SU-DHL-6 (cell line): ENCODE data around the gene BTBD9.

ENCODE experiments used
- H2AFZ ChIP-seq: fragments of 200-600 bp; sonication (generic); 2 replicates; pipeline ENCODE4 v1.6.1; 2014; ENCODE audit warnings: low read depth, mild to moderate bottlenecking, moderate library complexity, mixed read lengths, antibody characterized with exemption, low read length; ENCODE audit not compliant: severe bottlenecking
- H3F3A ChIP-seq: fragments of 200-600 bp; shearing (Covaris generic); 2 replicates; pipeline ENCODE4 v1.6.0; 2016; ENCODE audit warnings: antibody characterized with exemption, mild to moderate bottlenecking; ENCODE audit not compliant: insufficient read depth
- H3K27ac ChIP-seq: fragments of 200-600 bp; sonication (generic); 2 replicates; pipeline ENCODE4 v1.5.1; 2016; ENCODE audit warnings: low read depth, mild to moderate bottlenecking, low read length, moderate library complexity, mixed read lengths
- H3K27me3 ChIP-seq: fragments of 200-600 bp; sonication (generic), shearing (Covaris generic); 2 replicates; pipeline ENCODE4 v1.6.0; 2014; ENCODE audit warnings: mild to moderate bottlenecking, low read length
- H3K36me3 ChIP-seq: fragments of 200-600 bp; sonication (generic); 2 replicates; pipeline ENCODE4 v1.6.1; 2014; ENCODE audit warnings: mild to moderate bottlenecking, low read length, mixed read lengths
- H3K4me2 ChIP-seq: fragments of 300-600, 200-600 bp; shearing (Covaris generic), sonication (generic); 2 replicates; pipeline ENCODE4 v1.6.0; 2014; ENCODE audit warnings: low read length, low read depth, mild to moderate bottlenecking; ENCODE audit not compliant: poor library complexity, severe bottlenecking
- H3K4me3 ChIP-seq: fragments of 200-600 bp; sonication (generic); 2 replicates; pipeline ENCODE4 v1.5.1; 2014; ENCODE audit warnings: antibody characterized with exemption, low read length, mild to moderate bottlenecking, mixed read lengths; ENCODE audit not compliant: insufficient read depth, poor library complexity, severe bottlenecking
- H3K79me2 ChIP-seq: fragments of 200-600 bp; sonication (generic); 2 replicates; pipeline ENCODE4 v1.6.1; 2014; ENCODE audit warnings: mild to moderate bottlenecking, low read length, moderate library complexity; ENCODE audit not compliant: insufficient read depth
- H3K9ac ChIP-seq: fragments of 200-600 bp; sonication (generic); 2 replicates; pipeline ENCODE4 v1.7.0; 2014; ENCODE audit warnings: mild to moderate bottlenecking, low read length
- H3K9me2 ChIP-seq: fragments of 200-600 bp; sonication (generic); replicated peaks from 2 replicates; pipeline ENCODE4 v1.6.1; 2014; ENCODE audit warnings: low read length; ENCODE audit not compliant: insufficient read depth
- H3K9me3 ChIP-seq: fragments of 200-600 bp; sonication (generic); 2 replicates; pipeline ENCODE4 v1.6.1; 2014; ENCODE audit warnings: low read length, mixed read lengths; ENCODE audit not compliant: insufficient read depth
- H4K20me1 ChIP-seq: fragments of 200-600 bp; sonication (generic); 2 replicates; pipeline ENCODE4 v1.6.1; 2014; ENCODE audit warnings: low read depth, mild to moderate bottlenecking, antibody characterized with exemption, low read length, moderate library complexity, mixed read lengths
- EZH2phosphoT487 ChIP-seq: fragments of 200-600 bp; sonication (generic), shearing (Covaris generic); conservative IDR thresholded peaks from 2 replicates; pipeline ENCODE4 v1.6.1; 2018; ENCODE audit warnings: mild to moderate bottlenecking, antibody characterized with exemption, low read length, moderate library complexity, mixed read lengths
- TF ChIP-seq, protein P1 (sequence below): fragments of 200-600 bp; sonication (generic); IDR thresholded peaks from one replicate; pipeline ENCODE4 v1.5.1; 2017; ENCODE audit warnings: antibody characterized with exemption, mild to moderate bottlenecking, low read length, moderate library complexity; ENCODE audit not compliant: insufficient read depth, poor library complexity, severe bottlenecking

BTBD9 gene

DNA sequence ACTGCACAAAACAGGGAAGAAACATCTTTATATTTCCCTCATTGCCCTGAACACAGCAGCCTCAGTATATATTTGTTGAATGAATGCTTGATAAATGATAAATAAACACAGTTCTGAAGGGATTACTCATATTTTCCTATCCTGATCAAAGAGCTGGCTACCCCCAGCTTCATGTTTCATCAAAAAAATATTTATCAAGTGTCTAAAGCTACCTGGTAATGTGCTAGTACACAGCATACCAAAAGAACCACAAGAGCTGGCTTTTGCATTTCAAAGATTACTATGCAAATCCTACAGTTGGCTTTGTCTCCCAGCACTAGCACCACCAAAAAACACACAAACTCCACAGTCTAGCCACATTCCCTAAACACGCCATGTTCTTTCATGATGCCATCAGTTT, 130.0 kb downstream of the BTBD9 start:
- H3K36me3 ChIP-seq = no peaks in the 10 kb centered on the region
- H2AFZ ChIP-seq = no peak overlapping the region
- no peaks in the 10 kb centered on the region for H3K9me2 ChIP-seq
- no peaks in the 10 kb centered on the region for H4K20me1 ChIP-seq
- H3K4me3 ChIP-seq = no peak overlapping the region
- no peaks in the 10 kb centered on the region for H3K27me3 ChIP-seq
- no peaks in the 10 kb centered on the region for H3K9me3 ChIP-seq
- H3K27ac ChIP-seq = no peak overlapping the region
- no peak overlapping the region for H3K9ac ChIP-seq
- no peak overlapping the region for H3K4me2 ChIP-seq
- H3K79me2 ChIP-seq = no peaks in the 10 kb centered on the region
- H3F3A ChIP-seq = no peaks in the 10 kb centered on the region
- TF ChIP-seq, protein P1, sequence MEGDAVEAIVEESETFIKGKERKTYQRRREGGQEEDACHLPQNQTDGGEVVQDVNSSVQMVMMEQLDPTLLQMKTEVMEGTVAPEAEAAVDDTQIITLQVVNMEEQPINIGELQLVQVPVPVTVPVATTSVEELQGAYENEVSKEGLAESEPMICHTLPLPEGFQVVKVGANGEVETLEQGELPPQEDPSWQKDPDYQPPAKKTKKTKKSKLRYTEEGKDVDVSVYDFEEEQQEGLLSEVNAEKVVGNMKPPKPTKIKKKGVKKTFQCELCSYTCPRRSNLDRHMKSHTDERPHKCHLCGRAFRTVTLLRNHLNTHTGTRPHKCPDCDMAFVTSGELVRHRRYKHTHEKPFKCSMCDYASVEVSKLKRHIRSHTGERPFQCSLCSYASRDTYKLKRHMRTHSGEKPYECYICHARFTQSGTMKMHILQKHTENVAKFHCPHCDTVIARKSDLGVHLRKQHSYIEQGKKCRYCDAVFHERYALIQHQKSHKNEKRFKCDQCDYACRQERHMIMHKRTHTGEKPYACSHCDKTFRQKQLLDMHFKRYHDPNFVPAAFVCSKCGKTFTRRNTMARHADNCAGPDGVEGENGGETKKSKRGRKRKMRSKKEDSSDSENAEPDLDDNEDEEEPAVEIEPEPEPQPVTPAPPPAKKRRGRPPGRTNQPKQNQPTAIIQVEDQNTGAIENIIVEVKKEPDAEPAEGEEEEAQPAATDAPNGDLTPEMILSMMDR = no peak
- TF ChIP-seq EZH2phosphoT487 = no peak

DNA sequence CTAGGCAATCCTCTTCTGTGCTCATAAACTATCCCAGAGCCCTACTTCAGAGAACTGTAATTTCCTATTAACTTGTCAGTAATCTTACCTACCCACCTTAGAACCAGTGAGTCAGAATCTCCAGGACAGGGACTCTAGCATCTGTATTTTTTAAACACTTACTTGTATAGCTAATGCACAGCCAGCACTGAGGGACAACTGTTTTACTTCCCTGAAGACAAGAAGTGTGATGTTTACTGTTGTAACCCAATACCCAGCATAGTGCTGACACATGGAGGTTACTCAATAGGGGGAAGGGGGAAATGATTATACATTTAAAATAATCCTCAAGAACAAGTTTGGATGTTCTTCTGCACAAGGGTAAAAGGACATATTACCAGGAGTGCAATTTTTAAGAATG, 130.8 kb downstream of the BTBD9 start:
- no peak overlapping the region for H3K4me3 ChIP-seq
- no peaks in the 10 kb centered on the region for H3K9me3 ChIP-seq
- H2AFZ ChIP-seq = no peak overlapping the region
- H3K9me2 ChIP-seq = no peaks in the 10 kb centered on the region
- no peak overlapping the region for H3K9ac ChIP-seq
- H3K36me3 ChIP-seq = no peaks in the 10 kb centered on the region
- H3K79me2 ChIP-seq = no peaks in the 10 kb centered on the region
- H3F3A ChIP-seq = no peaks in the 10 kb centered on the region
- no peaks in the 10 kb centered on the region for H3K27me3 ChIP-seq
- H4K20me1 ChIP-seq = no peaks in the 10 kb centered on the region
- no peak for TF ChIP-seq EZH2phosphoT487
- TF ChIP-seq, protein P1 = no peak
- H3K4me2 ChIP-seq = no peak overlapping the region
- no peak overlapping the region for H3K27ac ChIP-seq

DNA sequence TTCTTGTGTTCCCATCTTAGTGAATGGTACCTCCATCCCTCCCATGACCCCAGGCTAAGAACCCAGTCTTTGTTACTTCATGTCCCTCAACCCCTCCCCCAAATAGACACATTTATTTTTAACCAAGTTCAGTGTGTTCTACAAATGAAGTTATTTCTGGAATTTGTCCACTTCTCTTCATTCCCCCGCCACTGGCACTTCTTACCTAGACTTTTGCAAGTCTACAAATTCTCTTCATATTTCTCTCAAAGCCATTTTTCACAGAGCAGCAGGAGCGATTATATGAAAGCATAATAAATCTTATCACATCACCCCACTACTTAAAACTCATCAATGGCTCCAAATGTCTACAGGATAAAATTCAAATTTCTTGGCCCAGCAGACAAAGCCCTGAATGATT, 131.4 kb downstream of the BTBD9 start:
- Histone ChIP-seq H3K9me3 (no peaks in the 10 kb centered on the region), H3K36me3 (no peaks in the 10 kb centered on the region), H3K4me2 (no peak overlapping the region), H3K79me2 (no peaks in the 10 kb centered on the region), H2AFZ (no peak overlapping the region), H3K9ac (no peak overlapping the region), H3K9me2 (no peaks in the 10 kb centered on the region), H3K27ac (no peak overlapping the region), H3K27me3 (no peaks in the 10 kb centered on the region), H3K4me3 (no peak overlapping the region), H3F3A (no peaks in the 10 kb centered on the region), H4K20me1 (no peaks in the 10 kb centered on the region)
- no peak for TF ChIP-seq EZH2phosphoT487
- TF ChIP-seq, protein P1 = no peak
